HCT116 (cell line): Measurements from ENCODE around the gene MAP3K7CL. TPM values are rescaled to one million over a fixed set of nuclear protein-coding genes. Genes with fewer than 3 reads are reported as not detected.

Experiments
- ATAC-seq: fragments of 200-7000 bp; cut with Tn5 transposase; 2 replicates; pipeline ENCODE4 v1.9.1; 2020; ENCODE audit warnings: mild to moderate bottlenecking, moderate library complexity
- BruUV-seq: library from RNA; stranded (reverse); fragments of 400-500 nt; replicated peaks from 2 replicates; lab custom pipeline; 2021; lab: Mats Ljungman, UMichigan
- CTCF ChIA-PET: fragments of 300-600 bp; sonication (Branson Sonifier 250); formaldehyde crosslinking; loops from one replicate; lab custom pipeline; 2021; ENCODE audit warnings: antibody characterized with exemption; lab: Charles Lee
- POLR2A ChIA-PET: fragments of 300-600, 350-600 bp; sonication (Branson Sonifier 250); formaldehyde crosslinking; loops from one replicate; lab custom pipeline; 2021; ENCODE audit warnings: antibody characterized with exemption; lab: Charles Lee
- RAD21 ChIA-PET, 2 experiments: fragments of 300-600 bp; sonication (Branson Sonifier 250); formaldehyde crosslinking; loops; one replicate each; lab custom pipeline; 2023; ENCODE audit warnings: low total read pairs in 2 of 2; ENCODE audit not compliant: uncharacterized antibody in 2 of 2, unreplicated experiment in 2 of 2, low non-redundant PET in 1 of 2; lab: Charles Lee
- DNase-seq: peaks from one replicate; pipeline ENCODE4 v3.0.0-alpha.2; 2010; ENCODE audit warnings: low read depth, low spot score
- H2AFZ ChIP-seq: fragments of 200-600 bp; shearing (Covaris generic), sonication (generic); 2 replicates; pipeline ENCODE4 v1.6.1; 2017; ENCODE audit warnings: low read depth, mixed run types, mixed read lengths, antibody characterized with exemption, low read length; ENCODE audit not compliant: poor library complexity, severe bottlenecking
- H3K27ac ChIP-seq: 2 replicates; pipeline ENCODE4 v1.5.1; 2012; ENCODE audit warnings: low read depth, low read length
- H3K27me3 ChIP-seq: fragments of 200-600 bp; sonication (generic); 2 replicates; pipeline ENCODE4 v1.6.1; 2016; ENCODE audit warnings: mixed run types, low read length, mixed read lengths; ENCODE audit not compliant: insufficient read depth
- H3K36me3 ChIP-seq, 2 experiments: fragments of 200-500 bp in 1 of 2; fragments of 200-600 bp in 1 of 2; sonication (Bioruptor generic) in 1 of 2; sonication (generic) in 1 of 2; 2 replicates each; pipeline versions ENCODE4 v1.5.1 to v1.6.1; 2014 to 2016; ENCODE audit warnings: low read length in 2 of 2, inconsistent platforms in 1 of 2, mixed read lengths in 1 of 2, mixed run types in 1 of 2; ENCODE audit not compliant: insufficient read depth in 2 of 2, control insufficient read depth in 1 of 2
- H3K4me1 ChIP-seq, 2 experiments: fragments of 200-600 bp in 1 of 2; sonication (generic) in 1 of 2; 2 replicates each; pipeline versions ENCODE4 v1.5.1 to v1.6.1; 2012 to 2017; ENCODE audit warnings: low read length in 2 of 2, inconsistent platforms in 1 of 2, mild to moderate bottlenecking in 1 of 2, mixed read lengths in 1 of 2, mixed run types in 1 of 2, moderate library complexity in 1 of 2; ENCODE audit not compliant: insufficient read depth in 2 of 2, control insufficient read depth in 1 of 2
- H3K4me2 ChIP-seq: fragments of 200-600 bp; sonication (generic); 2 replicates; pipeline ENCODE4 v1.6.1; 2017; ENCODE audit warnings: mixed run types, low read length, mixed read lengths
- H3K4me3 ChIP-seq, 2 experiments: fragments of 200-600 bp in 1 of 2; sonication (generic) in 1 of 2; replicated peaks in 1 of 2; 2 replicates each; pipeline ENCODE4 v1.5.1; 2011 to 2016; ENCODE audit warnings: low read length in 2 of 2, control low read depth in 1 of 2, low read depth in 1 of 2, mild to moderate bottlenecking in 1 of 2, mixed read lengths in 1 of 2, mixed run types in 1 of 2
- H3K79me2 ChIP-seq: fragments of 200-600 bp; sonication (generic); 2 replicates; pipeline ENCODE4 v1.6.1; 2017; ENCODE audit warnings: mild to moderate bottlenecking, mixed run types, low read length, moderate library complexity, mixed read lengths; ENCODE audit not compliant: insufficient read depth
- H3K9ac ChIP-seq: fragments of 200-600 bp; sonication (generic); 2 replicates; pipeline ENCODE4 v1.6.1; 2016; ENCODE audit warnings: low read length, mixed read lengths
- H3K9me2 ChIP-seq: fragments of 200-600 bp; sonication (generic), shearing (Covaris generic); 2 replicates; pipeline ENCODE4 v1.6.1; 2017; ENCODE audit warnings: mixed run types, mild to moderate bottlenecking, moderate library complexity; ENCODE audit not compliant: insufficient read depth
- H3K9me3 ChIP-seq, 2 experiments: fragments of 200-500 bp in 1 of 2; fragments of 200-600 bp in 1 of 2; sonication (Bioruptor generic) in 1 of 2; sonication (generic) in 1 of 2; 2 replicates each; pipeline ENCODE4 v1.6.1; 2014 to 2017; ENCODE audit warnings: low read length in 2 of 2, mixed read lengths in 2 of 2, inconsistent platforms in 1 of 2, low read depth in 1 of 2, mild to moderate bottlenecking in 1 of 2, mixed run types in 1 of 2, moderate library complexity in 1 of 2; ENCODE audit not compliant: control insufficient read depth in 1 of 2, insufficient read depth in 1 of 2
- H4K20me1 ChIP-seq: fragments of 200-600 bp; sonication (generic), shearing (Covaris generic); 2 replicates; pipeline ENCODE4 v1.6.1; 2017; ENCODE audit warnings: mixed run types, mild to moderate bottlenecking, moderate library complexity; ENCODE audit not compliant: insufficient read depth
- CBX3 ChIP-seq: IDR thresholded peaks from 2 replicates; pipeline ENCODE4 v1.6.1; 2012; ENCODE audit warnings: low read depth
- CEBPB ChIP-seq: IDR thresholded peaks from 2 replicates; pipeline ENCODE4 v1.6.1; 2012; ENCODE audit warnings: low read depth
- EGR1 ChIP-seq: IDR thresholded peaks from 2 replicates; pipeline ENCODE4 v1.6.1; 2012; ENCODE audit warnings: low read depth
- EZH2 ChIP-seq: fragments of 200-600 bp; sonication (generic); IDR thresholded peaks from 2 replicates; pipeline ENCODE4 v1.6.1; 2017; ENCODE audit warnings: antibody characterized with exemption, mixed run types
- FOSL1 ChIP-seq: IDR thresholded peaks from 2 replicates; pipeline ENCODE4 v1.6.1; 2012; ENCODE audit warnings: low read depth
- JUND ChIP-seq: IDR thresholded peaks from 2 replicates; pipeline ENCODE4 v1.6.1; 2012
- POLR2A ChIP-seq: IDR thresholded peaks from 2 replicates; pipeline ENCODE4 v1.7.0; 2011; ENCODE audit warnings: borderline replicate concordance; ENCODE audit not compliant: insufficient read depth, insufficient read length; ENCODE audit errors: extremely low read depth
- RAD21 ChIP-seq: IDR thresholded peaks from 2 replicates; pipeline ENCODE4 v1.6.1; 2012; ENCODE audit warnings: low read depth, mild to moderate bottlenecking
- SIN3A ChIP-seq: IDR thresholded peaks from 2 replicates; pipeline ENCODE4 v1.6.1; 2012; ENCODE audit warnings: low read depth
- SP1 ChIP-seq: IDR thresholded peaks from 2 replicates; pipeline ENCODE4 v1.6.1; 2012; ENCODE audit warnings: low read depth
- TCF7L2 ChIP-seq: IDR thresholded peaks from 2 replicates; pipeline ENCODE4 v1.7.0; 2011; ENCODE audit warnings: borderline replicate concordance, inconsistent platforms; ENCODE audit not compliant: insufficient read depth, insufficient read length; ENCODE audit errors: extremely low read depth
- YY1 ChIP-seq: IDR thresholded peaks from 2 replicates; pipeline ENCODE4 v1.6.1; 2011; ENCODE audit warnings: low read length, low read depth, moderate library complexity, mild to moderate bottlenecking; ENCODE audit not compliant: insufficient replicate concordance; ENCODE audit errors: extremely low read depth
- ZFX ChIP-seq: fragments of 450-650 bp; IDR thresholded peaks from 2 replicates; pipeline ENCODE4 v1.6.1; 2017
- ZNF274 ChIP-seq: fragments of 200-500 bp; sonication (Bioruptor generic); IDR thresholded peaks from 2 replicates; pipeline ENCODE4 v1.6.1; 2014; ENCODE audit warnings: mild to moderate bottlenecking, low read depth, low read length, inconsistent platforms
- intact Hi-C: fragments of 100-400 bp; cut with micrococcal nuclease; formaldehyde crosslinking; loops from 2 replicates; pipeline ENCODE4 v1.10.0; 2022
- total RNA-seq: library from RNA; stranded (reverse); gene quantifications from one replicate; pipeline ENCODE4 v1.2.1, GENCODE V29; 2021; ENCODE audit not compliant: unreplicated experiment
- TF ChIP-seq, protein P1 (sequence below): IDR thresholded peaks from 2 replicates; pipeline ENCODE4 v1.6.1; 2011; ENCODE audit warnings: mild to moderate bottlenecking, low read length, moderate library complexity; ENCODE audit not compliant: insufficient replicate concordance; ENCODE audit errors: extremely low read depth
- TF ChIP-seq, protein P2 (sequence below): IDR thresholded peaks from 2 replicates; pipeline ENCODE4 v1.6.1; 2012

MAP3K7CL gene
- total RNA-seq, 1 experiment from 2014 or later: 0.57 TPM

DNA sequence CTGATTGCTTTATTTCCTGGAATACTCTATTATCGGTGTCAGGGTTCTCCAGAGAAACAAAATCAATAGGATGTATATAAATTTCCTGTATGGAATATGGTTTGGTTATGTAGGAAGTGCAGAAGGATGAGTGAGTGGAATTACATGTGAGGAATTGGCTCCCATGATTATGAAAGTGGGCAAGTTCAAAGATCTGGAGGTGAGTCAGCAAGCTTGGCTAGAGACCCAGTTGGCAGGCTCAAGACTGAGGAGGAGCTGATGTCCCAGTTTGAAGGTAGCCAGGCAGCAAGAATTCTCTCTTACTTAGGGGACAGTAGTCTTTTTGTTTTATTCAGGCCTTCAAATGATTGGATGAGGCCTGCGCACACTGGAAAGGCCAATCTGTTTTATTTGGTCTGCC, 57.5 kb downstream of the MAP3K7CL start:
- Histone ChIP-seq H3K36me3 (no peaks in the 10 kb centered on the region), H3K4me2 (peak overlapping the region; percentile 27), H3K27ac (no peak overlapping the region), H3K9me2 (no peaks in the 10 kb centered on the region), H3K79me2 (no peaks in the 10 kb centered on the region), H3K4me1 (peaks cover 10 to 43% of the 10 kb centered on the region in 2 experiments), H3K9ac (no peak overlapping the region), H4K20me1 (no peaks in the 10 kb centered on the region), H3K9me3 (no peaks in the 10 kb centered on the region), H2AFZ (peak overlapping the region; percentile 13), H3K4me3 (no peak overlapping the region), H3K27me3 (no peaks in the 10 kb centered on the region)
- CTCF ChIA-PET: interaction anchor here (1.3 kb wide), 1 partner anchor 9 kb away, joined by 8 read pairs; no protein-coding TSS in a partner anchor
- TF ChIP-seq, protein P1, sequence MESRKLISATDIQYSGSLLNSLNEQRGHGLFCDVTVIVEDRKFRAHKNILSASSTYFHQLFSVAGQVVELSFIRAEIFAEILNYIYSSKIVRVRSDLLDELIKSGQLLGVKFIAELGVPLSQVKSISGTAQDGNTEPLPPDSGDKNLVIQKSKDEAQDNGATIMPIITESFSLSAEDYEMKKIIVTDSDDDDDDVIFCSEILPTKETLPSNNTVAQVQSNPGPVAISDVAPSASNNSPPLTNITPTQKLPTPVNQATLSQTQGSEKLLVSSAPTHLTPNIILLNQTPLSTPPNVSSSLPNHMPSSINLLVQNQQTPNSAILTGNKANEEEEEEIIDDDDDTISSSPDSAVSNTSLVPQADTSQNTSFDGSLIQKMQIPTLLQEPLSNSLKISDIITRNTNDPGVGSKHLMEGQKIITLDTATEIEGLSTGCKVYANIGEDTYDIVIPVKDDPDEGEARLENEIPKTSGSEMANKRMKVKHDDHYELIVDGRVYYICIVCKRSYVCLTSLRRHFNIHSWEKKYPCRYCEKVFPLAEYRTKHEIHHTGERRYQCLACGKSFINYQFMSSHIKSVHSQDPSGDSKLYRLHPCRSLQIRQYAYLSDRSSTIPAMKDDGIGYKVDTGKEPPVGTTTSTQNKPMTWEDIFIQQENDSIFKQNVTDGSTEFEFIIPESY: no peak
- peak; percentile 55; the same call in 1 of the 2 replicates for TF ChIP-seq FOSL1
- peak; percentile 34; the same call in 1 of the 2 replicates for TF ChIP-seq CBX3
- peak; percentile 56; the same call in 1 of the 2 replicates for TF ChIP-seq CEBPB
- peak; percentile 62 for TF ChIP-seq JUND
- TF ChIP-seq TCF7L2: peak; percentile 96
- DNase-seq (peak; percentile 59), ATAC-seq (peak; percentile 83)
- intact Hi-C loops: no loop called here
- no TSS peak for BruUV-seq
- POLR2A ChIA-PET: interaction anchor here (1.0 kb wide), 1 partner anchor 11 kb away, joined by 5 read pairs; no protein-coding TSS in a partner anchor
- RAD21 ChIA-PET: no interaction called here

DNA sequence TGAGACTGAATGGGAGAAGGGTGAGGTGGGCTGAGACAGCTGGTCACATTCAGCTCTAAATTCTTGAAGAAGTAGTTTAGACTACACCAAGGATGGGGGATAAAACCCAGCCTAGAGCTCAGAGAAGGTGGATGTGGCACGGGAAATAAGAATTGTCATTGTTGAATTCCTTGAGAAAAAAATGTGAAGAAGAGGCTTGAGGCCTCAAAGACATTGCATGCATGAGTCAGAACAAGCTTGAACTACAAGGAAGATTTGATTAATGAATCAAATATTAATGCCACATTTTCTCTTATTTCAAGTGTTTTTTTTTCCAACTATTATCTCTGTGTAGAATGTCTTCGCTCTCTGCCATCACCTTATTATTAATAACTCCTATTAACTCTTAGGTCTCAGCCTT, 58.9 kb downstream of the MAP3K7CL start:
- Histone ChIP-seq H4K20me1 (no peaks in the 10 kb centered on the region), H3K27ac (no peak overlapping the region), H3K4me3 (no peak overlapping the region), H3K9me2 (no peaks in the 10 kb centered on the region), H3K36me3 (no peaks in the 10 kb centered on the region), H3K9me3 (no peaks in the 10 kb centered on the region), H3K79me2 (no peaks in the 10 kb centered on the region), H3K4me2 (no peak overlapping the region), H3K4me1 (peaks cover 10 to 35% of the 10 kb centered on the region in 2 experiments), H2AFZ (no peak overlapping the region), H3K9ac (no peak overlapping the region), H3K27me3 (no peaks in the 10 kb centered on the region)
- intact Hi-C loops: no loop called here
- no peak for TF ChIP-seq ZFX
- TF ChIP-seq CBX3: no peak
- no peak for TF ChIP-seq EGR1
- no peak for TF ChIP-seq SP1
- no peak for TF ChIP-seq SIN3A
- no peak for TF ChIP-seq FOSL1
- TF ChIP-seq, protein P2, sequence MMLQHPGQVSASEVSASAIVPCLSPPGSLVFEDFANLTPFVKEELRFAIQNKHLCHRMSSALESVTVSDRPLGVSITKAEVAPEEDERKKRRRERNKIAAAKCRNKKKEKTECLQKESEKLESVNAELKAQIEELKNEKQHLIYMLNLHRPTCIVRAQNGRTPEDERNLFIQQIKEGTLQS: no peak
- no peak for TF ChIP-seq YY1
- no peak for TF ChIP-seq POLR2A
- no peak for TF ChIP-seq ZNF274
- no peak for TF ChIP-seq RAD21
- TF ChIP-seq EZH2: no peak
- no peak for ATAC-seq
- CTCF ChIA-PET: no interaction called here
- POLR2A ChIA-PET: no interaction called here
- RAD21 ChIA-PET: no interaction called here
- no peak for DNase-seq
- BruUV-seq: no TSS peak
